ENCODE results near the gene IGIP. TPM values are rescaled to one million over a fixed set of nuclear protein-coding genes. Genes with fewer than 3 reads are reported as not detected.
A peak's percentile ranks its signal among the peaks of the same experiment; 100 is the strongest.

The IGIP gene
- total RNA-seq, 1 donor from 2014 or later = 1.5 TPM

GRCh38 chr5:140172483-140172882 is 46.7 kb downstream of the IGIP start:
- DNase-seq (ENCODE audit: low read depth) = no peak
- no peak for TF ChIP-seq CTCF (conservative IDR thresholded peaks at IDR 0.05; ENCODE audit: low read depth, low read length)
- H3K4me3 ChIP-seq (ENCODE audit: low read depth, low read length) = no peak overlapping the region

GRCh38 chr5:140174014-140174413 is 48.3 kb downstream of the IGIP start:
- TF ChIP-seq CTCF (conservative IDR thresholded peaks at IDR 0.05; ENCODE audit: low read depth, low read length) = no peak
- no peak overlapping the region for H3K4me3 ChIP-seq (ENCODE audit: low read depth, low read length)
- DNase-seq (ENCODE audit: low read depth) = no peak

GRCh38 chr5:140174465-140175366 is 49.0 kb downstream of the IGIP start, which contains the start of gene CYSTM1:
Gene CYSTM1, plus strand, starts transcription at chr5:140175188. Its CDS starts 19,278 bp downstream, at chr5:140194466.
- H3K4me3 ChIP-seq (ENCODE audit: low read depth, low read length) = peak within 1 kb of the TSS; percentile 64
- no peak for TF ChIP-seq CTCF (conservative IDR thresholded peaks at IDR 0.05; ENCODE audit: low read depth, low read length)
- no peak for DNase-seq (ENCODE audit: low read depth)

- peak; percentile 25 for TF ChIP-seq CTCF (conservative IDR thresholded peaks at IDR 0.05; ENCODE audit: low read depth, low read length)
- DNase-seq (ENCODE audit: low read depth) = no peak
- H3K4me3 ChIP-seq (ENCODE audit: low read depth, low read length) = peak overlapping the region; percentile 64
Observed at GRCh38 chr5:140175367-140176030, 49.8 kb downstream of the IGIP start.

GRCh38 chr5:140176031-140176387 is 50.3 kb downstream of the IGIP start:
- no peak for DNase-seq (ENCODE audit: low read depth)
- no peak for TF ChIP-seq CTCF (conservative IDR thresholded peaks at IDR 0.05; ENCODE audit: low read depth, low read length)
- peak overlapping the region; percentile 64 for H3K4me3 ChIP-seq (ENCODE audit: low read depth, low read length)

GRCh38 chr5:140178086-140178410 is 52.3 kb downstream of the IGIP start:
- no peak for DNase-seq (ENCODE audit: low read depth)
- TF ChIP-seq CTCF (conservative IDR thresholded peaks at IDR 0.05; ENCODE audit: low read depth, low read length) = no peak
- H3K4me3 ChIP-seq (ENCODE audit: low read depth, low read length) = peak overlapping the region; percentile 42

All from epithelial cell of proximal tubule (primary cell).